Measurements from ENCODE around the gene INPP5D. TPM values are rescaled to one million over a fixed set of nuclear protein-coding genes. Genes with fewer than 3 reads are reported as not detected.

Gene INPP5D
- total and polyA plus RNA-seq, 4 donors: 2.9 to 18.8 (median 6.6) TPM

DNA sequence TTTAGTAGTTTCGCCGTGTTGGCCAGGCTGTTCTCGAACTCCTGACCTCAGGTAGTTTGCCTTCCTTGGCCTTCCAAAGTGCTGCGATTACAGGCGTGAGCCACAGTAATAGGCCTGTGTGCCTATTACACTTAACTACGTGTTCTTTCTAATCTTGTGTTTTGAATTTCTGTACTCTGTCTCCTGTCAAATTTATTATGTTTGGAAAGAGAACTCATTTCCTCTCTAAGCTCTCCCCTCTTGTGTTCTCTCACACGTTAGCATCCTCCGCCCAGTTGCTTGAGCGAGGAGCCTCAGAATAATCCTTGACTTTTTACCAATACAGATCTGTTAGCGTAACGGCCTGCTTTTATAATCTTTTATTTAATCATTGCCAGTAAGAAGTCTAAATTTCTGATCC lies 195.0 kb downstream of the INPP5D start (continued):
- TF ChIP-seq, protein P1, sequence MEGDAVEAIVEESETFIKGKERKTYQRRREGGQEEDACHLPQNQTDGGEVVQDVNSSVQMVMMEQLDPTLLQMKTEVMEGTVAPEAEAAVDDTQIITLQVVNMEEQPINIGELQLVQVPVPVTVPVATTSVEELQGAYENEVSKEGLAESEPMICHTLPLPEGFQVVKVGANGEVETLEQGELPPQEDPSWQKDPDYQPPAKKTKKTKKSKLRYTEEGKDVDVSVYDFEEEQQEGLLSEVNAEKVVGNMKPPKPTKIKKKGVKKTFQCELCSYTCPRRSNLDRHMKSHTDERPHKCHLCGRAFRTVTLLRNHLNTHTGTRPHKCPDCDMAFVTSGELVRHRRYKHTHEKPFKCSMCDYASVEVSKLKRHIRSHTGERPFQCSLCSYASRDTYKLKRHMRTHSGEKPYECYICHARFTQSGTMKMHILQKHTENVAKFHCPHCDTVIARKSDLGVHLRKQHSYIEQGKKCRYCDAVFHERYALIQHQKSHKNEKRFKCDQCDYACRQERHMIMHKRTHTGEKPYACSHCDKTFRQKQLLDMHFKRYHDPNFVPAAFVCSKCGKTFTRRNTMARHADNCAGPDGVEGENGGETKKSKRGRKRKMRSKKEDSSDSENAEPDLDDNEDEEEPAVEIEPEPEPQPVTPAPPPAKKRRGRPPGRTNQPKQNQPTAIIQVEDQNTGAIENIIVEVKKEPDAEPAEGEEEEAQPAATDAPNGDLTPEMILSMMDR (IDR thresholded peaks at IDR 0.05; ENCODE audit: low read depth, low read length, missing input control): no peak

DNA sequence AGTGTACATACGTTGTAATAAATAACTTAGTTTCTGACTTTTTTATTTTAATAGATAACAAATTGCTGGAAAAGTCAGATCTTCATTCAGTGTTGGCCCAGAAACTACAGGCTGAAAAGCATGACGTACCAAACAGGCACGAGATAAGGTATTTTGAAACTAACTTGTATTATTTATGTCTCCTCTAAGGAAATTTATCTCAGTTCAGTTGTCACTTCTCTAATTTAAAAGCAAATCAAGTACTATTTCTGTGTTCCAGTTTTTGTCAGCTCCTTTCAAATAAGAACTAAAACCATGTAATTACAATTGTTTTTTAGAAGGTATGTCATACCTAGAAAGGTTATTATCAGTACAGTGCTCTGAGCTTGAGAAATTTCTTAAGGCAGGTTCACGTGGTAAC lies 195.9 kb downstream of the INPP5D start:
- no peak overlapping the region for H3K4me3 ChIP-seq (ENCODE audit: low read depth in 1 of 3, low read length in 3 of 3)
- 87% methylated on average over 4 of the region's 4 CpGs for WGBS
- H3K27ac ChIP-seq (ENCODE audit: low read depth in 1 of 2, low read length in 2 of 2): no peak overlapping the region
- TF ChIP-seq GABPA (IDR thresholded peaks at IDR 0.05 in 1 of 2, conservative IDR thresholded peaks at IDR 0.05 in 1 of 2) (no peak), YY1 (IDR thresholded peaks at IDR 0.05) (no peak), RXRA (IDR thresholded peaks at IDR 0.05) (no peak), JUND (IDR thresholded peaks at IDR 0.05) (no peak), RAD21 (IDR thresholded peaks at IDR 0.05) (no peak), HNF4G (IDR thresholded peaks at IDR 0.05) (no peak), NR2F2 (IDR thresholded peaks at IDR 0.05) (no peak), SP1 (IDR thresholded peaks at IDR 0.05) (no peak), FOXA2 (IDR thresholded peaks at IDR 0.05) (no peak), EGR1 (IDR thresholded peaks at IDR 0.05; ENCODE audit: low read depth in 2 of 2) (no peak)
- TF ChIP-seq, protein P1 (IDR thresholded peaks at IDR 0.05; ENCODE audit: low read depth, low read length, missing input control): no peak
- TF ChIP-seq, protein P2, sequence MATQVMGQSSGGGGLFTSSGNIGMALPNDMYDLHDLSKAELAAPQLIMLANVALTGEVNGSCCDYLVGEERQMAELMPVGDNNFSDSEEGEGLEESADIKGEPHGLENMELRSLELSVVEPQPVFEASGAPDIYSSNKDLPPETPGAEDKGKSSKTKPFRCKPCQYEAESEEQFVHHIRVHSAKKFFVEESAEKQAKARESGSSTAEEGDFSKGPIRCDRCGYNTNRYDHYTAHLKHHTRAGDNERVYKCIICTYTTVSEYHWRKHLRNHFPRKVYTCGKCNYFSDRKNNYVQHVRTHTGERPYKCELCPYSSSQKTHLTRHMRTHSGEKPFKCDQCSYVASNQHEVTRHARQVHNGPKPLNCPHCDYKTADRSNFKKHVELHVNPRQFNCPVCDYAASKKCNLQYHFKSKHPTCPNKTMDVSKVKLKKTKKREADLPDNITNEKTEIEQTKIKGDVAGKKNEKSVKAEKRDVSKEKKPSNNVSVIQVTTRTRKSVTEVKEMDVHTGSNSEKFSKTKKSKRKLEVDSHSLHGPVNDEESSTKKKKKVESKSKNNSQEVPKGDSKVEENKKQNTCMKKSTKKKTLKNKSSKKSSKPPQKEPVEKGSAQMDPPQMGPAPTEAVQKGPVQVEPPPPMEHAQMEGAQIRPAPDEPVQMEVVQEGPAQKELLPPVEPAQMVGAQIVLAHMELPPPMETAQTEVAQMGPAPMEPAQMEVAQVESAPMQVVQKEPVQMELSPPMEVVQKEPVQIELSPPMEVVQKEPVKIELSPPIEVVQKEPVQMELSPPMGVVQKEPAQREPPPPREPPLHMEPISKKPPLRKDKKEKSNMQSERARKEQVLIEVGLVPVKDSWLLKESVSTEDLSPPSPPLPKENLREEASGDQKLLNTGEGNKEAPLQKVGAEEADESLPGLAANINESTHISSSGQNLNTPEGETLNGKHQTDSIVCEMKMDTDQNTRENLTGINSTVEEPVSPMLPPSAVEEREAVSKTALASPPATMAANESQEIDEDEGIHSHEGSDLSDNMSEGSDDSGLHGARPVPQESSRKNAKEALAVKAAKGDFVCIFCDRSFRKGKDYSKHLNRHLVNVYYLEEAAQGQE (IDR thresholded peaks at IDR 0.05): no peak
- TF ChIP-seq, protein P3, sequence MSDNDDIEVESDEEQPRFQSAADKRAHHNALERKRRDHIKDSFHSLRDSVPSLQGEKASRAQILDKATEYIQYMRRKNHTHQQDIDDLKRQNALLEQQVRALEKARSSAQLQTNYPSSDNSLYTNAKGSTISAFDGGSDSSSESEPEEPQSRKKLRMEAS (IDR thresholded peaks at IDR 0.05): no peak
- TF ChIP-seq, protein P4, sequence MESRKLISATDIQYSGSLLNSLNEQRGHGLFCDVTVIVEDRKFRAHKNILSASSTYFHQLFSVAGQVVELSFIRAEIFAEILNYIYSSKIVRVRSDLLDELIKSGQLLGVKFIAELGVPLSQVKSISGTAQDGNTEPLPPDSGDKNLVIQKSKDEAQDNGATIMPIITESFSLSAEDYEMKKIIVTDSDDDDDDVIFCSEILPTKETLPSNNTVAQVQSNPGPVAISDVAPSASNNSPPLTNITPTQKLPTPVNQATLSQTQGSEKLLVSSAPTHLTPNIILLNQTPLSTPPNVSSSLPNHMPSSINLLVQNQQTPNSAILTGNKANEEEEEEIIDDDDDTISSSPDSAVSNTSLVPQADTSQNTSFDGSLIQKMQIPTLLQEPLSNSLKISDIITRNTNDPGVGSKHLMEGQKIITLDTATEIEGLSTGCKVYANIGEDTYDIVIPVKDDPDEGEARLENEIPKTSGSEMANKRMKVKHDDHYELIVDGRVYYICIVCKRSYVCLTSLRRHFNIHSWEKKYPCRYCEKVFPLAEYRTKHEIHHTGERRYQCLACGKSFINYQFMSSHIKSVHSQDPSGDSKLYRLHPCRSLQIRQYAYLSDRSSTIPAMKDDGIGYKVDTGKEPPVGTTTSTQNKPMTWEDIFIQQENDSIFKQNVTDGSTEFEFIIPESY (IDR thresholded peaks at IDR 0.05): no peak
- H3K4me1 ChIP-seq (ENCODE audit: control insufficient read depth in 4 of 4, insufficient read depth in 4 of 4, low read length in 3 of 4): peaks cover 3 to 21% (median 18%) of the 10 kb centered on the region in 4 donors
- peaks cover 5 to 30% (median 27%) of the 10 kb centered on the region in 4 donors for H3K36me3 ChIP-seq (ENCODE audit: control insufficient read depth in 4 of 4, insufficient read depth in 3 of 4, low read depth in 1 of 4, low read length in 3 of 4)
- no peak overlapping the region for H3K9ac ChIP-seq (ENCODE audit: low read depth in 1 of 2, low read length in 2 of 2)
- H3K9me3 ChIP-seq (ENCODE audit: control insufficient read depth in 4 of 4, low read length in 3 of 4): no peaks in the 10 kb centered on the region
- H3K27me3 ChIP-seq (ENCODE audit: control insufficient read depth in 4 of 4, insufficient read depth in 4 of 4, low read length in 3 of 4): no peaks in the 10 kb centered on the region
- DNase-seq (ENCODE audit: low spot score): no peak

Small RNAs within 50 kb of the gene (small RNA-seq; reads per million reads assigned to genes)
- gene RN7SL32P: not detected

Other genes with a start within 250 kb of the INPP5D start
- gene SNORC, start 190.1 kb upstream of the INPP5D start, total RNA-seq: 10 to 100 TPM in 1 of 2 donors, 1 to 10 TPM in 1; 2.7 to 12.3 TPM
- 10 to 100 TPM in 1 of 2 donors, 1 to 10 TPM in 1; 2.4 to 10.5 TPM for gene SNORC, start 190.1 kb upstream of the INPP5D start, polyA plus RNA-seq
- gene NGEF, start 47.1 kb upstream of the INPP5D start, total RNA-seq: 10 to 100 TPM; 10.6 to 22.6 TPM
- 10 to 100 TPM; 10.7 to 10.9 TPM for gene NGEF, start 47.1 kb upstream of the INPP5D start, polyA plus RNA-seq
- gene NEU2, start 27.7 kb upstream of the INPP5D start, total RNA-seq: not detected
- gene NEU2, start 27.7 kb upstream of the INPP5D start, polyA plus RNA-seq: not detected
- 10 to 100 TPM; 18.5 to 22.8 TPM for gene ATG16L1, start 191.3 kb downstream of the INPP5D start, total RNA-seq
- gene ATG16L1, start 191.3 kb downstream of the INPP5D start, polyA plus RNA-seq: 10 to 100 TPM in 1 of 2 donors, 1 to 10 TPM in 1; 6.4 to 12.8 TPM
- not detected for gene SAG, start 247.5 kb downstream of the INPP5D start, total RNA-seq
- not detected for gene SAG, start 247.5 kb downstream of the INPP5D start, polyA plus RNA-seq

Measured in liver (tissue), 10 donors.